T47D (cell line): ENCODE data around the gene BABAM1.

Source experiments
- DNase-seq, 2 experiments: peaks; one replicate each; pipeline versions ENCODE4 v3.0.0 to v3.0.0-alpha.2; 2011 to 2012; ENCODE audit warnings: low read depth in 1 of 2, low spot score in 1 of 2
- JUND ChIP-seq: IDR thresholded peaks from 2 replicates; pipeline ENCODE4 v1.6.1; 2012; ENCODE audit warnings: low read depth
- in situ Hi-C: cut with HindIII; loops from 2 replicates; pipeline ENCODE4 v1.10.0; 2016; ENCODE audit warnings: low sequenced_read_pairs, low pct_unique_long_range_greater_than_20kb

Gene BABAM1

DNA sequence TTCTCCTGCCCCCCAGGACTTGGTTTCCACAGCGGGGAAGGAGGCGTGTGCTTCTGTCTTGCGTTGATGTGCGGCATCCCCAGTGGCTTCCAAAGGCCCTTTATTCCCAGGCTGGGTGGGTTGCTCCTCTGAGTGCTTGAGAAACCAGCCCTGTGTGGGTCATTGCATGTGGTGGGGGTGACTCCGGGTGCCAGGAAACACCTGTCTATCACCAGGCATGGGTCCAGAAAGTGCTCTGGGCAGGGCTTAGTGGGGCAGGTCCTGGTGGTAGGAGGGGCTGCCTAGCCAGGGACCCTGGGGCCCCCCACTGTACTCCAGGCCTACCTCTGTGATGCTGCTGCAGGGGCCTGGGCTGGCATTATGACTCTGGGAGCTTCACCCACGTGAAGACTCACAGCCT is 51.7 kb downstream of the BABAM1 start:
- TF ChIP-seq JUND: no peak
- DNase-seq: no peak
- in situ Hi-C loops: no loop called here

DNA sequence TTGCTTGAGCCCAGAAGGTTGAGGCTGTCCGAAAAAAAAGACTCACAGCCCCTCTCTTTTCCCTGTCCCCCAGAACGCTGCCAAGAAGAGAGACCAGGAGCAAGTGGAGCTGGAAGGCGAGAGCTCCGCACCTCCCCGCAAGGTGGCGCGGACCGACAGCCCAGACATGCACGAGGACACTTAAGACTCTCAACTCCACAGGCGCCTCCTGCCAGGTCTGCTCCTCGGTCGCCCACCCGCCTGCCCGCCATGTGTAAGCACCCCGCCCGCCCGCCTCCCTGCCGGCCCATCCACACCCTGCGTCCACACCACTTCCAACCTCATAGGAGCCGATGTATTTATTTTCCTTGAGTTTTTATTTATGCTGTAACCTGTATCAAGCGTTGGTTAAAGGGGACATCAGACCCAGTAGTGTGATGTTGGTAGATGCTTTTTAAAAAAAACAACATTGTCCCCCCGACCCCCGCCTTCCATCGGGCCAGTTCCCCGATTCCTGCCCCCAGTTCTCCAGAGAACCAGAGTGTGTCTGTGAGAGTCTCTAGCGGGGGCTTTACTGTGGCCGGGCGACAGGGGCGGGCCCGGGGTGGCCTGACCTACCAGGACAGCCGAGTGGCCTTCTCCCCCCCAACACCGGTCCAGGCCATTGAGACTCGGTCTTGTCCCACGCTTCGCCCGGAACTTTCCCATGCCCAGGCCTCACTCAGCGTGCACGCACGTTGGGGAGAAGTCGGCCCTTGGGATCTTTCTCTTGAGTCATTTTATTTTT is 52.4 kb downstream of the BABAM1 start:
- DNase-seq: no peak
- in situ Hi-C loops: no loop called here
- no peak for TF ChIP-seq JUND

DNA sequence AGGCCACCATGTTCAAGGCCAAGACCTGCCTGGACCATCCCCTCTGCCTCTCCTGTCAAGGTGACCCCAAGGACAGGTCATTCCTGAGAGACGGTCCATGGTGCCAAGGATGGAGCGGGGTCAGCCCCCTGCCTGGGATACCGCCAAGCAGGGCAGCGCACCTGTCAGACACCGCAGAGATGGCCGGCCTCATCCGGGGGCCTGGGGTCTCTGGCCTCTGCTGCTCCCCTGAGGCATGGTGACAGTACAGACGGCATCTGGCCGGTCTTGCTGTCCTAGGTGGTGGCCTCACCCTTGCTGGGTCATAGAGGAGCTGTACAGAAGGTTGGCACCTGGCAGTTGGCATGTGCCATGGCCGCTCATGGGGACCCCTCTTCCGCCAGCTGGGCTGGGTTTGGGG is 53.2 kb downstream of the BABAM1 start:
- in situ Hi-C loops: no loop called here
- no peak for DNase-seq
- TF ChIP-seq JUND: no peak

DNA sequence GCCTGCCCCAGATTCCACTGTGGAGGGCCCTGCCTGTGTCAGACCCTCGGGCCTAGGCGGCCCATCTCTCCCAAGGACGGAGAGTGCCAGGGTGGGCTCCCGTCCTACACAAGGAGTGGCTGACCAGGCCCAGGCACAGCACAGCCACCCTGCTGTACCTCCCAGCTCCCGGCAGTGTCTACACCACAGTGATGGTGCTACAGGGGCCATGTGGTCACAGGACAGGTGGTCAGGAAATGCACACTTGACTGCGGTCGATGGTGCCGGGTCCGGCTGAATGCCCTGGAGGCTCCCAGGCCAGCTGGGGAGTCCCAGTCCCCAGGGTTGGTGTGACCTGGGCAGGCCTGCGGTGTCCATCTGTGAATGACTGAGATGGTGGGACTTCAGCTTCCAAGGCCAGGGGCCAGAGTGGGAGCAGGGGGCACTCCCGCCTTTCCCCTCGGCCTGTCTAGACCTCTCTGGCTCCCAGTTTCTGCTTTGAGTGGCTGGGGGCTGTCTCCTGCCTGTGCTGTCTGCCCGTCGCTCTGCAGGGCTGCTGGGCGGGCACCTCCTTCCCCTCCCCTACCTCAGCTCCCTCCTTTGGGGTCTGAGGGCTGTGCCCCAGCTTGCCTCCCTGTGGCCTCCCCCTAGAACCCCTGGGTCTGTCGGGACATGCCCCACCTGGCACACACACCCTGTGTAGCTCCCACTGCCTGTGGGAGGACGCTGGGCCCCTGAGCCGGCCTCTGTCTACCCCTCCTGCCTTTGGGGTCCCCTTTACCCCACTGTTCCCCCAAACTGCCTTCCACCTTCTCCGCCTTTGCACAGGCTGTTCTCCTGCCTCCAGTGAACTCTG is 54.6 kb downstream of the BABAM1 start:
- in situ Hi-C loops: no loop called here
- no peak for DNase-seq
- TF ChIP-seq JUND: no peak

DNA sequence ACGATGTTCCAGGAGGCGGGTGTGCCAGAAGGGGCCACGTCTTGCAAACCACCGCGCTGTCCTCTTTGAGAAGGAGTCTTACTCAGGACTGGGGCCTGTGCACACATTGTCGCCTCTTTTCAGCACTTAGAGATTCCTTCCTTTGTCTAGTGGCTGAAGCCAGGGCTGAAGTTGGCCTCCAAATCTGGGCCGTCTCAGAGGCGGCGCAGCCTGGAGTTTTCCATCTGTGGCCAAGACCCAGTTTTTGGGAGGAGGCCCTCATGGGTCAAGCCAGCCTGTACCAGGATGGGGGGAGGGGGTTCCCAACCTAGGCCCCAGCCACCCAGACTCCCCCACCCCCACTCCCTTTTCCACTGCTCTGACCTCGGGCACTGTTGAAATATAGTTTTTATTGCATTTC is 55.6 kb downstream of the BABAM1 start:
- no peak for DNase-seq
- TF ChIP-seq JUND: no peak
- in situ Hi-C loops: no loop called here

DNA sequence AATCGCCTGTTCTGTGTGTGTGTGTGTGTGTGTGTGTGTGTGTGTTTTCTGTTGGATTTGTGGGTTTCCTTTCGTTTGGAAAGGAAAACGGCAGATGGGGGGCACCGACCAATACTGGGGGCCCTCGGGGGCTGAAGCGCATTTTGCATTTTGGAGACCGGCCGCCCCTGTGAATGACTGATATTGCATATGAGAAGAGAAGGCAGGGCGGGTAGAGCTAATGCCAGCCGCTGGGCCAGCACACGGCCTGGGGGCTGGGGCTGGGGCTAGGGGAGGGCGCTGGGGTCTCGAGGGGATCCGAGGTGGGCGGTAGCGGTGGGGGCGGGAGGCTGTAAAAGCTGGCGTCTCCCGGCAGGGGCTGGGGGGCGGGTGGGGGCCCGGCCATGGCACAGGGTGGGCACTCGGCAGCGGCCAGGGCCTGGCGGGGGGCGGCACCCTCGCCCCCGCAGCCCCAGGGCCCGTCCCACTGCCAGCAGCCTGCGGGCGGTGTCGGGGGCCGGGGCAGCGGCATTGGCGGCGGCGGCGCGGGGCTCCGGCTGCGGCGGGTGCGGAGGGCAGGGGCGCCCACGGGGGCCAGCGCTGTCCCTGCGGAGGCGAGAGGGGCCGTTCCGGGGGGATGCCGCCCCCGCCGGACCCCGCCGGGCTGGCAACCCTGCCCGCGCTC is 56.2 kb downstream of the BABAM1 start:
- DNase-seq: no peak
- in situ Hi-C loops: no loop called here

DNA sequence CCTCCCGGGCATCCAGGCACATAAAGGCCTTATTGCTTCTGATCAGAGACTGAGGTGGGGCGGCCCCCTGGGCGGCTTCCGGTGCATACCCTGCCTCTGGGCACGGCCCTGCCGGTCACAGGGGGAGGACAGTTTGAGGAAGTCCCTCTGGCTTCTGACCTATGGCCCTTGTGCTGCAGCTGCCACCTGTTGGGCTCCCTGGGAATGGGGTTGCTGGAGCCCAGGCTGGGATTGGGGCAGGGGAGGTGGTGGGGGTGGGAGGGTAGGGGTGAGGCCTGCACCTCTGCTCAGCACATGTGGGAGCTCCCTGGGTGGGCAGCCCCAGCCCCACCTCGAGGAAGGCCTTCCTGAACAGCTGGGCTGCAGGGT is 56.7 kb downstream of the BABAM1 start:
- TF ChIP-seq JUND: no peak
- in situ Hi-C loops: no loop called here
- no peak for DNase-seq

More for the DNA sequence above, 56.2 kb downstream of the BABAM1 start:
- TF ChIP-seq JUND: no peak

DNA sequence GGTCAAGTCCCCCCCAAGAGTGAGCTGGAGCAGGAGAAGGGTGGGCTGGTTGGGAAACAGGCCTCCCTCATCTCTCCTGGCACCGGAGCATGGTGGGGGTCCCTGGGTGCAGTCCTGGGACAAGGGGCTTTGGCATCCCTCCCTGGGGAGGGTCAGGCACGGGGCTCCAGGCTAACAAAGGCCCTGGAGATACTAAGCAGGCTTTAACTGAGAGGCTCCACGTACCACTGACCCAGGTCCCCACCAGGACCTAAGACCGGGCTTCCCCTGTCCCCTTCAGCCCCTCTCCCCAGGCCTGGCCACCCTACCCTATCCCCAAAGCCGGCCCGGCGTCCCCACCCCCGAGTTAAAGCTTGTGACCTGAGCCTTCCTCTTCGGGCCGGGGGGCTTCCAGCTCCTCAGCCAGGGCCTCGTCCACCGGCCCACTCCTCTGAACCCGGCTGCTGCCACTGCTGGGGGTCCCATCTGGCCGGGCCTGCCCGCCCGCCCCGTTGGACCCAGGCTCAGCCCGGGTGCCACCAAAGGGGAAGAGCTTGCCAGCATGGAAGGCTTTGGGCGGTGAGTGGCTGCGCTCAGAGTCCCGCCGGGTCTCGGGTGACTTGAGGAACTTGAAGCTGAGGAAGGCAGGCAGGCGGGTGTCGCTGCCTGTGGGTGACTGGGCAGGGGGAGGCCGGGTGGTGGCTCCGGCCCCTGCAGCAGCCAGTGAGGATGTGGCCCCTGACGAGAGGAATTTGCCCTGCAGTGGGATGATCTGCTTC is 57.3 kb downstream of the BABAM1 start:
- TF ChIP-seq JUND: no peak
- in situ Hi-C loops: no loop called here
- no peak for DNase-seq

DNA sequence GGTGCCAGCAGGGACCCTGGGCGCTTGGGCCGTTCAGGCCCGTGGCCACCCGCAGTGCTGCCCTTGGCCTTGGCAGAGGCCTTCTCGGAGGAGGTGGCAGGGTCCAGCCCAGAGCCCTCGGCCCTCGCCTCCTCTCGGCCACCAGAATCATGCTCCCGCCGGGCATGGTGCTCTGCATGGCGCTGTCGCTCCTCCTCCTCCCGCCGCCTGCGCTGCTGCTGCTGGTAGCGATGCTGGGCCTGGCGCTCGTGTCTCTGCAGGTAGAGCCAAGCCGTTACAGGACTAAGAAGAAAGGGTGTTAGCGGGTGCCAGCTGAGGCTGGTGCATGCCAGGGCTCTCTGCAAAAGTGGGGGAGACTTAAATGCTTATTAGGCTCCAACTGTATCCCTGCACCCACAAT is 57.9 kb downstream of the BABAM1 start:
- in situ Hi-C loops: no loop called here
- no peak for DNase-seq
- TF ChIP-seq JUND: no peak

DNA sequence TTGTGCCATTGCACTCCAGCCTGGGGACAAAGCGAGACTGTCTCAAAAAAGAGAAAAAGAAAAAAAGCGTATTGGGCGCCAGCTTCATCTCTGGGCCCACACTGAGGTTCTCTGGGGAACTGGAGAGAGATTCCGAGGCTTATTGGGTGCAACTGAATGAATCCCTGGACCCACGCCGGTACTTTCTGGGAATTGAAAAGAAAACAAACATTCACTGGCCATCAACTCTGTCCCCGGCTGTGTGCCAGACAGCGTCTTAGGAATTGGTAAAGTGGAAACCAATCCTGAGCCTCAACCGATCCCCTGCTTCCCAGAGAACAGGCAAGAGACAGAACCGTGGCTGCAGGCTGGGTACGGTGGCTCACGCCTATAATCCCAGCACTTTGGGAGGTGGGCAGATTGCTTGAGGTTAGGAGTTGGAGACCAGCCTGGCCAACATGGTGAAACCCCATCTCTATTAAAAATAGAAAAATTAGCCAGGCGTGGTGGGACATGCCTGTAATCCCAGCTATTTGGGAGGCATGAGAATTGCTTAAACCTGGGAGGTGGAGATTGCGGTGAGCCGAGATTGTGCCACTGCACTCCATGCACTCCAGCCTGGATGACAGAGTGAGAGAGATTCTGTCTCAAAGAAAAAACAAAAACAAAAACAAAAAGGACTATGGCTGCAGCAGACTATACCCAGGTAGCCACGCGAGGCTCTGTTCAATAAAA is 58.8 kb downstream of the BABAM1 start:
- TF ChIP-seq JUND: no peak
- DNase-seq: no peak

DNA sequence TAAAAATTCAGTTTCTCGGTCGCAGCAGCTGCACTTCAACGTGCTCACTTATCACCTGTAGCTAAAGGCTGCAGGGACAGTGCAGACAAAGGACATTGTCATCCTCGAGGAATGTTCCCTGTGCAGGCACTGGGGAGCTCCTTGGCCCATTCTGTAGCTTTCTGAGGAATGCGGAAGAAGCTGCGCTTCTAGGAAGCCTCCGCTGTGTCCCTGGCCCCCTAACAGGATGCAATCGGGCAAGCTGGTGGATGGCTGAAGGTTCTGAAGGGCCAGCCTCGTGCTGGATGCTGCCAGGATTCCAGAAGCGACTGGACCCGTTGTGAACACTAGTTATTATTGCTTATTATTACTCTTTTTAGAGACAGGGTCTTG is 59.3 kb downstream of the BABAM1 start:
- in situ Hi-C loops: no loop called here
- TF ChIP-seq JUND: no peak
- DNase-seq: no peak

More for the DNA sequence above, 58.8 kb downstream of the BABAM1 start:
- in situ Hi-C loops: no loop called here

DNA sequence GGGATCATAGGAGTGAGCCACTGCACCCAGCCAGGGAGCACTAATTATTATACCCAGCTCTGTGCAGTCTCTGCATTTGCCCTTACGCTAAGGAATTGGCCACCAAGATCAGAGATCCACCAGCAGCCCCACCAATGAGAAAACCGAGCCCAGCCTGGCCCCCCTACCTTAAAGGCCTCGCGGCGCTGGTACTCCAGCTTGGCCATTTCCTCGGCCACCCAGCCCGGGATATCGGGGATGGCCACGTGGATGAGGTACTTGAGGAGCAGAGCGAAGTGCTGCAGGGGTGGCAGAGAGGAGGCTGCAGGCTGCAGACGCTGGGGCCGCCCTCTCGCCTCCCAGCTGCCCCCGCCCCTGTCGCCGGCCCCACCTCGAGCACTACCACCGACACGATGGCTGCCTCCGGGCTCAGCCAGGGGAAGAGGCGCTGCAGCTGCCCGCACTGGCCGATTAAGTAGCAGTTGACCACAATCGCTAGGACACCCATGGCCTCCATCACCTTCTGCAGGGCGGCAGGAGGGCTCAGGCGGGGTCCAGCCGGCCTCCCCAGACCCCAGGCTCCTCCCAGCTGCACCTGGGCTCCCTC is 59.9 kb downstream of the BABAM1 start:
- no peak for TF ChIP-seq JUND
- DNase-seq: no peak
- in situ Hi-C loops: no loop called here
